ENCODE results near the gene CLEC19A.
"Not testable (repeated sequence)": the region's sequence is repeated elsewhere in the genome, so short reads cannot be mapped to it uniquely, and the experiment has no call there.

The CLEC19A gene

DNA sequence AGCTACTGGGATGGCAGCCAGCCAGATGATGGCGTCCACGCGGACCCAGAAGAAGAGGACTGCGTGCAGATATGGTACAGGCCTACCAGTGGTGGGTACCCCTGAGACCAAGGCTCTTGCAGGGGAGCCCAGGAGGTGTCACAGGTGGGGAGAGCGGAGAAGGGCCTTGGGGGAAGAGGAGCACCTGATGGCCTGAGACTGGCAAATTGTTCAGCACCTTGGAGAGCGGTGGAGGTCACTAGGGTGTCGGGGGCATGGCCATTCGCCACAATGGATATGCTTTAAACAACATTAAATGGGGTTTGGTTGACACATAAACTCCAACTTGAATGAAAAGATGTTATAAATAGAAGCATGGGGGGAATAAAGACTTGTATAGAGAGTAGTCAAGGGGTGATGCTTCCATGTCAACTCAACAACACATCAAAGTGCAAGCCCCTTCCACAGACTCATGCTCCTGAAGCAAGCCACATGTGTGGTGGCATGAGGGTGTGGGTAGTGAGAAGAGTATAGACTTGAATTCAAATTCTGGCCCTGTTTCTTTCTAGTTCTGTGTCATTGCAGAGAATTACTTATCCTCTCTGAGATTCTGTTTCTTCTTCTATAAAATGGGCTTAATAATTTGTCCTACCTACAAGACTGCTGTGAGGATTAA lies 22.2 kb downstream of the CLEC19A start:
- ChIA-PET CTCF (no interaction called here), POLR2A (ENCODE audit: low non-redundant PET) (no interaction called here)
- no peak overlapping the region for H3K27ac ChIP-seq
- no peak for TF ChIP-seq CTCF (conservative IDR thresholded peaks at IDR 0.05; ENCODE audit: low read depth)
- no peak for DNase-seq (ENCODE audit: low spot score)

DNA sequence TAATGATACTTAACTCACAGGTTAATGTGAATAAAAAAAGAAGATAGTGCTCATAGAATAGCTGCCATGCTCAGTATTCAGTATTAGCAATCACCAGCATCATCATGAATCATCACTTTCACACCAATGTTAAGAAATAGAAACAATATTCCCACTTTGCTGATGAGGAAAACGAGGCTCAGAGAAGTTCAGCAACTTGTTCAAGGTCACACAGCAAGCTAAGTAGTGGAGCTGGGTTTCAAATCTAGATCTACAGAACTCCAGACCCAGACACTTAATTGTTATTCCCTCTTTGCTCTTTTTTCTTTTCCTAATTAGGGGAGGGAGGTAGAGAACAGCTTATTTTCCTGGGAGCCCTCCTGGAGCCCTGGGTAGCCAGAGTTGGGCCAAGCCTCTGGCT lies 22.9 kb downstream of the CLEC19A start:
- POLR2A ChIA-PET (ENCODE audit: low non-redundant PET), result no interaction called here
- CTCF ChIA-PET, result interaction anchor here (0.6 to 0.8 kb wide), 3 partner anchors 9 to 405 kb away, joined by 3 to 6 read pairs (median 5); no protein-coding TSS in a partner anchor
- H3K27ac ChIP-seq, result no peak overlapping the region
- DNase-seq (ENCODE audit: low spot score), result no peak
- no peak for TF ChIP-seq CTCF (conservative IDR thresholded peaks at IDR 0.05; ENCODE audit: low read depth)

DNA sequence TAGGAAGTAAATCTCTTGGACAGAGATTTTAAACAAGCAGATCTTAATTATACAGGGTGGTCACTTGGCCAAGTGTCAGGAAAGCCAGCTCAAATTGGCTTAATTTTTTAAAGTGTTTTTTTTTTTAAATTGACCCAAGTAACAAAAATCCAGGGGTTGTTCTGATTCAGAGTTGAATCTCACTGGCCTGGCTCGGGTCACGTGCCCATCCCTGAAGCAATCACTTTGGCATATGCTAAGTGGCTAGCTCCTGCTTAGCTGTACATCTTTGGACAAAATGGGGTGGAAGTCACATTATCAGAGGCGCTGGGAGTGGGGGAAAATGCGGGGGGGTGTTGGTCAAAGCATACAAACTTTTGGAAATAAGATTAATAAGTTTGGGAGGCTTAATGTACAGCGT lies 23.6 kb downstream of the CLEC19A start:
- no peak for TF ChIP-seq CTCF (conservative IDR thresholded peaks at IDR 0.05; ENCODE audit: low read depth)
- no peak for DNase-seq (ENCODE audit: low spot score)
- CTCF ChIA-PET, result interaction anchor here (0.6 kb wide), 1 partner anchor 406 kb away, joined by 6 read pairs; no protein-coding TSS in a partner anchor
- H3K27ac ChIP-seq, result no peak overlapping the region
- POLR2A ChIA-PET (ENCODE audit: low non-redundant PET), result no interaction called here

- H3K27ac ChIP-seq, result no peak overlapping the region
- POLR2A ChIA-PET (ENCODE audit: low non-redundant PET), result no interaction called here
- no peak for TF ChIP-seq CTCF (conservative IDR thresholded peaks at IDR 0.05; ENCODE audit: low read depth)
- DNase-seq (ENCODE audit: low spot score), result no peak
- CTCF ChIA-PET, result no interaction called here
These were observed 29.3 kb downstream of the CLEC19A start for GRCh38 chr16:19314718-19315425.

DNA sequence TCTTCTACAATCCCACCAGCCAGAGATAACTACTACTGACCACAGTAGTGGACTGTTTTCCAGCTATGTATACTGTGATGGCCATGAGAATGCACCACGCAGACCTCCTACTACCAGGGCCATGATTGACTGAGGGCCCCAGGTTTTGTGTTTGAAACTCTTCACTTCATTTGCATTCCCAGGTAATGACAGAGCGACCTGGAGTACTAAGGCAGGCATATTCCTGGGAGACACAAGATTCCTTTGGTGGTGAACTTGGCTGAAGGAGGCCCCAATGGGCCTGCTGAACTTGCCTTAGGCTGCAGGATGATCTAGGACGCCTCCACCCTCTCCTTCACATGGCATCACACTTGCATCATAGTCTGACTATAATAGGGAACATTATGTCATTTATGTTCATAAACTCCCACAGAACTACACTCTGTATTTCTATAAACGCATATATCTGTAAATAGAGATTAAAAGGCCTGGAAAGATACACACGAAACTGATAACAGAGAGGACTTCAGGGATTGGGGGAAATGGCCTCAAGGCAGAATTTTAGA lies 30.4 kb downstream of the CLEC19A start:
- ChIA-PET CTCF (no interaction called here), POLR2A (ENCODE audit: low non-redundant PET) (no interaction called here)
- TF ChIP-seq CTCF (conservative IDR thresholded peaks at IDR 0.05; ENCODE audit: low read depth), result no peak
- no peak overlapping the region for H3K27ac ChIP-seq
- no peak for DNase-seq (ENCODE audit: low spot score)

DNA sequence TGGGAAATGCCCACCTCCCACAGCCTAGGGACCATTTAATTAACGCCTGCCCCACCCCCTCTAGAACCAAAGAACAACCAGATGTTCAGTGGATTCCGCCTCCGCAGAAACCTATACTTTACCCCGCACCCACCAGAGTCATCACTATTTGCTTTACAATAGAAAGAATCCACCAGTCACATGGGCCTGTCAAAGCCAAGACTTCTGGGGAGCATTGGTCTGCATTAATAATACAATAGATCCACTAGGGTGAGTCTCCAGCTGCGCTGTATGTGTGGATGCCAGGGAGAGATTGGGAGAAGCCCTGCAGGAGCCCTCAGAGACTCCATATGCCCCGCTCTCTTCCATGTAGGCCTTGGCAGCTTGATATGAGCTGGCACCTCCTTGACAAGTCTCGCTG lies 31.3 kb downstream of the CLEC19A start:
- no peak for DNase-seq (ENCODE audit: low spot score)
- CTCF ChIA-PET, result no interaction called here

GRCh38 chr16:19321186-19321585 lies 35.7 kb downstream of the CLEC19A start:
- DNase-seq (ENCODE audit: low spot score); CTCF ChIA-PET; H3K27ac ChIP-seq; POLR2A ChIA-PET (ENCODE audit: low non-redundant PET): not testable (repeated sequence)

More for the DNA sequence above, 31.3 kb downstream of the CLEC19A start:
- no peak for TF ChIP-seq CTCF (conservative IDR thresholded peaks at IDR 0.05; ENCODE audit: low read depth)
- H3K27ac ChIP-seq, result no peak overlapping the region
- POLR2A ChIA-PET (ENCODE audit: low non-redundant PET), result no interaction called here
